Endometrial microvascular endothelial cells (primary cell): ENCODE results near the gene P4HB. TPM values are rescaled to one million over a fixed set of nuclear protein-coding genes. Genes with fewer than 3 reads are reported as not detected.

Experiments
- in situ Hi-C: cut with HindIII; loops from 2 replicates; pipeline ENCODE4 v1.10.0; 2017; ENCODE audit warnings: low sequenced_read_pairs, low pct_unique_long_range_greater_than_20kb; ENCODE audit errors: inconsistent ontology term
- total RNA-seq: library from RNA; depleted of rRNA; stranded (reverse); fragments of >200 nt; gene quantifications from one replicate; pipeline ENCODE4 v1.2.3, GENCODE V29; 2015; ENCODE audit errors: inconsistent ontology term

Gene P4HB
- total RNA-seq, 1 donor from 2014 or later, result 1,412 TPM

- in situ Hi-C loops, result no loop called here
Observed at GRCh38 chr17:81870131-81870980, 10.0 kb upstream of the P4HB start.

GRCh38 chr17:81869221-81870130 is 9.1 kb upstream of the P4HB start:
- in situ Hi-C loops, result no loop called here

- in situ Hi-C loops, result no loop called here
Observed at GRCh38 chr17:81868674-81869220, 8.4 kb upstream of the P4HB start.

GRCh38 chr17:81867991-81868673 is 7.8 kb upstream of the P4HB start:
- in situ Hi-C loops, result no loop called here

GRCh38 chr17:81867170-81867990 is 7.0 kb upstream of the P4HB start:
- in situ Hi-C loops, result no loop called here

GRCh38 chr17:81866440-81867169 is 6.3 kb upstream of the P4HB start:
- in situ Hi-C loops, result no loop called here

- in situ Hi-C loops, result no loop called here
Observed at GRCh38 chr17:81865733-81866439, 5.6 kb upstream of the P4HB start.

- in situ Hi-C loops, result no loop called here
Observed at GRCh38 chr17:81865358-81865732, 5.0 kb upstream of the P4HB start.

- in situ Hi-C loops, result no loop called here
Observed at GRCh38 chr17:81863833-81864768, 3.8 kb upstream of the P4HB start.

GRCh38 chr17:81863123-81863675 is 2.9 kb upstream of the P4HB start:
- in situ Hi-C loops, result no loop called here

GRCh38 chr17:81860756-81861568 is 627 bp upstream of the P4HB start:
- in situ Hi-C loops, result no loop called here

GRCh38 chr17:81858967-81859905 is 1.1 kb downstream of the P4HB start:
- in situ Hi-C loops, result no loop called here

GRCh38 chr17:81858170-81858966 is 2.0 kb downstream of the P4HB start:
- in situ Hi-C loops, result no loop called here
